ENCODE measurements around the gene LMX1B.

GRCh38 chr9:126678989-126679388 lies 65.3 kb downstream of the LMX1B start:
- TF ChIP-seq, protein P1, sequence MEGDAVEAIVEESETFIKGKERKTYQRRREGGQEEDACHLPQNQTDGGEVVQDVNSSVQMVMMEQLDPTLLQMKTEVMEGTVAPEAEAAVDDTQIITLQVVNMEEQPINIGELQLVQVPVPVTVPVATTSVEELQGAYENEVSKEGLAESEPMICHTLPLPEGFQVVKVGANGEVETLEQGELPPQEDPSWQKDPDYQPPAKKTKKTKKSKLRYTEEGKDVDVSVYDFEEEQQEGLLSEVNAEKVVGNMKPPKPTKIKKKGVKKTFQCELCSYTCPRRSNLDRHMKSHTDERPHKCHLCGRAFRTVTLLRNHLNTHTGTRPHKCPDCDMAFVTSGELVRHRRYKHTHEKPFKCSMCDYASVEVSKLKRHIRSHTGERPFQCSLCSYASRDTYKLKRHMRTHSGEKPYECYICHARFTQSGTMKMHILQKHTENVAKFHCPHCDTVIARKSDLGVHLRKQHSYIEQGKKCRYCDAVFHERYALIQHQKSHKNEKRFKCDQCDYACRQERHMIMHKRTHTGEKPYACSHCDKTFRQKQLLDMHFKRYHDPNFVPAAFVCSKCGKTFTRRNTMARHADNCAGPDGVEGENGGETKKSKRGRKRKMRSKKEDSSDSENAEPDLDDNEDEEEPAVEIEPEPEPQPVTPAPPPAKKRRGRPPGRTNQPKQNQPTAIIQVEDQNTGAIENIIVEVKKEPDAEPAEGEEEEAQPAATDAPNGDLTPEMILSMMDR (IDR thresholded peaks at IDR 0.05) = no peak
- TF ChIP-seq POLR2A (IDR thresholded peaks at IDR 0.05) (no peak), EP300 (IDR thresholded peaks at IDR 0.05) (no peak), POLR2AphosphoS5 (IDR thresholded peaks at IDR 0.05) (no peak)

Measured in upper lobe of left lung (tissue), 4 donors.